ENCODE results near the gene KHDRBS1. TPM values are rescaled to one million over a fixed set of nuclear protein-coding genes. Genes with fewer than 3 reads are reported as not detected.

The KHDRBS1 gene
- total and polyA plus RNA-seq, 2 of the 13 experiments (the other 11 are each of a cell fraction or from before 2014, with no cell fraction given) = 25.1 to 39.0 TPM

- intact Hi-C loops (cut with micrococcal nuclease; ENCODE audit: unreplicated experiment) (no loop called here), in situ Hi-C loops (cut with HindIII; ENCODE audit: extremely low pct_ligation_motif_present, low pct_unique_long_range_greater_than_20kb) (no loop called here)
- Histone ChIP-seq H3K27ac (ENCODE audit: extremely low read length, insufficient read depth, low read length) (peak overlapping the region; percentile 84), H3K9ac (ENCODE audit: insufficient read depth, low read depth, low read length) (peak overlapping the region; percentile 93), H3K4me1 (ENCODE audit: insufficient read depth, low read length) (peaks cover 27% of the 10 kb centered on the region), H4K20me1 (ENCODE audit: insufficient read depth, low read length) (peaks cover 36% of the 10 kb centered on the region), H3K9me3 (ENCODE audit: low read length) (no peaks in the 10 kb centered on the region), H3K36me3 (replicated peaks in 1 of 2; ENCODE audit: control insufficient read depth in 1 of 2, insufficient read depth in 2 of 2, low read length in 2 of 2) (peaks cover 2 to 8% of the 10 kb centered on the region in 2 experiments; a peak in 2 of 5 replicates), H3K27me3 (ENCODE audit: control insufficient read depth in 1 of 2, insufficient read depth in 2 of 2, low read length in 2 of 2) (no peaks in the 10 kb centered on the region; a peak in 1 of 5 replicates), H3K4me2 (ENCODE audit: low read depth, low read length) (peak overlapping the region; percentile 81), H3K4me3 (replicated peaks in 1 of 3; ENCODE audit: insufficient read depth in 1 of 3, low read depth in 2 of 3, low read length in 3 of 3) (peak overlapping the region; percentile 62 to 100 (median 98)), H2AFZ (ENCODE audit: low read length) (no peak overlapping the region), H3K79me2 (ENCODE audit: insufficient read depth, low read length) (peaks cover 53% of the 10 kb centered on the region)
- no peak for DNase-seq (ENCODE audit: low spot score)
- ChIA-PET CTCF (ENCODE audit: low intra/inter-chr PET ratio, low total read pairs) (no interaction called here), POLR2A (interaction anchor here (1.0 to 2.5 kb wide), 7 partner anchors 9 to 435 kb away, joined by 3 to 14 read pairs (median 6); partner anchors contain the start of genes KPNA6 and TMEM39B)
- BruUV-seq (replicated peaks) = no TSS peak
- peak; percentile 57 for ATAC-seq
- FAIRE-seq = no peak
- WGBS (ENCODE audit: low lambda C conversion rate) = under 1% methylated on average over 34 of the region's 55 CpGs
- TF ChIP-seq SYNCRIP (IDR thresholded peaks at IDR 0.05; ENCODE audit: insufficient read depth, low read depth, low read length) = no peak
- no peak for TF ChIP-seq GATAD2A (CRISPR knock-in tag; IDR thresholded peaks at IDR 0.05)
- TF ChIP-seq ZFP36 (IDR thresholded peaks at IDR 0.05; ENCODE audit: borderline replicate concordance, low read depth, low read length, partially characterized antibody) = no peak
- TF ChIP-seq ZFYVE20 (CRISPR knock-in tag; IDR thresholded peaks at IDR 0.05; ENCODE audit: borderline replicate concordance, low read depth) = 0 out of 2 replicates have a peak, but pooled peaks have one; percentile 34
- no peak for TF ChIP-seq SP2 (CRISPR knock-in tag; IDR thresholded peaks at IDR 0.05)
- peak; percentile 77 for TF ChIP-seq AGO2 (optimal IDR thresholded peaks at IDR 0.05; ENCODE audit: low read depth, low read length)
- no peak for TF ChIP-seq ZNF552 (CRISPR knock-in tag; IDR thresholded peaks at IDR 0.05; ENCODE audit: borderline replicate concordance)
- TF ChIP-seq KDM5A (IDR thresholded peaks at IDR 0.05; ENCODE audit: borderline replicate concordance, low read length) = peak; percentile 37; the same call in 1 of the 2 replicates
- TF ChIP-seq ZNF558 (CRISPR knock-in tag; IDR thresholded peaks at IDR 0.05; ENCODE audit: borderline replicate concordance) = peak; percentile 80; the same call in 1 of the 2 replicates
- no peak for TF ChIP-seq HNRNPUL1 (IDR thresholded peaks at IDR 0.05; ENCODE audit: low read depth, low read length)
- TF ChIP-seq RXRB (CRISPR knock-in tag; IDR thresholded peaks at IDR 0.05; ENCODE audit: borderline replicate concordance) = no peak
- TF ChIP-seq ZNF770 (CRISPR knock-in tag; IDR thresholded peaks at IDR 0.05) = peak; percentile 14; the same call in 1 of the 2 replicates
- TF ChIP-seq PHF5A (CRISPR knock-in tag; IDR thresholded peaks at IDR 0.05; ENCODE audit: low read depth, unreplicated experiment) = no peak
- no peak for TF ChIP-seq PRDM4 (CRISPR knock-in tag; IDR thresholded peaks at IDR 0.05; ENCODE audit: borderline replicate concordance)
- no peak for TF ChIP-seq STAT6 (CRISPR knock-in tag; IDR thresholded peaks at IDR 0.05; ENCODE audit: borderline replicate concordance)
Measured at GRCh38 chr1:32014199-32014947, 705 bp downstream of the KHDRBS1 start.
